Ascending aorta (tissue), 2 donors: Measurements from ENCODE around the gene CAMSAP3. TPM values are rescaled to one million over a fixed set of nuclear protein-coding genes. Genes with fewer than 3 reads are reported as not detected.

ENCODE experiments used
- DNase-seq, 2 donors: peaks; one replicate each; pipeline ENCODE4 v3.0.0-alpha.2; 2019; ENCODE audit warnings: low spot score in 2 of 2
- H3K27ac ChIP-seq, 2 donors: fragments of 200-600 bp; sonication (generic); one replicate each; pipeline ENCODE4 v1.5.1; 2016 to 2017; ENCODE audit warnings: mild to moderate bottlenecking in 1 of 2
- H3K27me3 ChIP-seq: fragments of 200-600 bp; sonication (generic); one replicate; pipeline ENCODE4 v1.5.1; 2017
- H3K36me3 ChIP-seq, 2 donors: fragments of 200-600 bp; sonication (generic); one replicate each; pipeline ENCODE4 v1.5.1; 2016
- H3K4me1 ChIP-seq, 2 donors: fragments of 200-600 bp; sonication (generic); one replicate each; pipeline ENCODE4 v1.5.1; 2016 to 2017; ENCODE audit warnings: mild to moderate bottlenecking in 1 of 2
- H3K4me3 ChIP-seq, 2 donors: fragments of 200-600 bp; sonication (generic); one replicate each; pipeline ENCODE4 v1.5.1; 2016 to 2017; ENCODE audit warnings: mild to moderate bottlenecking in 1 of 2
- H3K9me3 ChIP-seq, 2 donors: fragments of 200-600 bp; sonication (generic); one replicate each; pipeline ENCODE4 v1.5.1; 2016
- intact Hi-C: fragments of 100-400 bp; cut with DNase I; formaldehyde crosslinking; loops from one replicate; pipeline ENCODE4 v1.15.1; 2023
- total RNA-seq: library from RNA; depleted of rRNA; stranded (reverse); fragments of >200 nt; gene quantifications from one replicate; pipeline ENCODE4 v1.1.0, GENCODE V29; 2016
- TF ChIP-seq, protein P1 (sequence below), 3 experiments: fragments of 200-600 bp in 2 of 3; fragments of 450-650 bp in 1 of 3; sonication (generic) in 2 of 3; IDR thresholded peaks; one replicate each; pipeline ENCODE4 v1.5.1; 2016 to 2019; ENCODE audit warnings: antibody characterized with exemption in 3 of 3, mild to moderate bottlenecking in 1 of 3, moderate library complexity in 1 of 3

Gene CAMSAP3
- total RNA-seq, 1 donor from 2014 or later = not detected

GRCh38 chr19:7607212-7607873 is 11.7 kb downstream of the CAMSAP3 start:
- Histone ChIP-seq H3K9me3 (no peaks in the 10 kb centered on the region), H3K27ac (no peak overlapping the region), H3K27me3 (peaks cover 7% of the 10 kb centered on the region), H3K36me3 (no peaks in the 10 kb centered on the region), H3K4me3 (no peak overlapping the region), H3K4me1 (no peaks in the 10 kb centered on the region)
- TF ChIP-seq, protein P1, sequence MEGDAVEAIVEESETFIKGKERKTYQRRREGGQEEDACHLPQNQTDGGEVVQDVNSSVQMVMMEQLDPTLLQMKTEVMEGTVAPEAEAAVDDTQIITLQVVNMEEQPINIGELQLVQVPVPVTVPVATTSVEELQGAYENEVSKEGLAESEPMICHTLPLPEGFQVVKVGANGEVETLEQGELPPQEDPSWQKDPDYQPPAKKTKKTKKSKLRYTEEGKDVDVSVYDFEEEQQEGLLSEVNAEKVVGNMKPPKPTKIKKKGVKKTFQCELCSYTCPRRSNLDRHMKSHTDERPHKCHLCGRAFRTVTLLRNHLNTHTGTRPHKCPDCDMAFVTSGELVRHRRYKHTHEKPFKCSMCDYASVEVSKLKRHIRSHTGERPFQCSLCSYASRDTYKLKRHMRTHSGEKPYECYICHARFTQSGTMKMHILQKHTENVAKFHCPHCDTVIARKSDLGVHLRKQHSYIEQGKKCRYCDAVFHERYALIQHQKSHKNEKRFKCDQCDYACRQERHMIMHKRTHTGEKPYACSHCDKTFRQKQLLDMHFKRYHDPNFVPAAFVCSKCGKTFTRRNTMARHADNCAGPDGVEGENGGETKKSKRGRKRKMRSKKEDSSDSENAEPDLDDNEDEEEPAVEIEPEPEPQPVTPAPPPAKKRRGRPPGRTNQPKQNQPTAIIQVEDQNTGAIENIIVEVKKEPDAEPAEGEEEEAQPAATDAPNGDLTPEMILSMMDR (IDR thresholded peaks at IDR 0.05) = no peak
- intact Hi-C loops = no loop called here
- no peak for DNase-seq

GRCh38 chr19:7607874-7608560 is 12.4 kb downstream of the CAMSAP3 start:
- Histone ChIP-seq H3K27ac (no peak overlapping the region), H3K36me3 (no peaks in the 10 kb centered on the region), H3K27me3 (peaks cover under 1% of the 10 kb centered on the region), H3K9me3 (no peaks in the 10 kb centered on the region), H3K4me3 (no peak overlapping the region), H3K4me1 (no peaks in the 10 kb centered on the region)
- intact Hi-C loops = no loop called here
- no peak for DNase-seq
- TF ChIP-seq, protein P1 (IDR thresholded peaks at IDR 0.05) = no peak

DNA sequence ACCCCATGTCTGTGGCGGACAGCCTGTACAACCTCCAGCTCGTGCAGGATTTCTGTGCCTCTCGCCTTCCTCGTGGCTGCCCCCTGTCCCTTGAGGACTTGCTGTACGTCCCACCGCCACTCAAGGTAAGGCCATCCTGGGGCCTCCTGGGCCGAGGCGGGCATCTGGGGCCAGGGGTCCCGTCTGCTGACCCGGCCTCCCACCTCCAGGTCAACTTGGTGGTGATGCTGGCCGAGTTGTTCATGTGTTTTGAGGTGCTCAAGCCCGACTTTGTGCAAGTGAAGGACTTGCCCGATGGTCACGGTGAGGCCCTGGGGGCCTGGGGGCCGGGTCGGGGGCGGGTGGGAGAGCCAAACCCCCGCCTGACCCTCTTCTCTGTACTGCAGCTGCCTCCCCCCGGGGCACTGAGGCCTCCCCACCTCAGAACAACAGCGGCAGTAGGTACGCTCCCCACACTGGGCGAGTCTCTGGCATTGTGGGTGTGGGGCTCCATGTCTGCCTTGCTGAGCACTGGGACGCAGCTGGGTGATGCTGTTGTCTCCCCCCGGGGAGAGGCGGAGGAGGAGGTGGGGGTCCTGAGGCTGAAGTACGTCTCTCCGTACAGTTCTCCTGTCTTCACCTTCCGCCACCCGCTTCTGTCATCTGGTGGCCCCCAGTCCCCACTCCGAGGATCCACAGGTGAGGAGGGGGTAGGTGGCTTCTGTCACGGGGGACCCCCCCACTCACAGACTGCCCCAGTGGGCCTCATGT is 15.0 kb downstream of the CAMSAP3 start:
- TF ChIP-seq, protein P1 (IDR thresholded peaks at IDR 0.05) = no peak
- intact Hi-C loops = no loop called here

GRCh38 chr19:7611541-7612279 is 16.0 kb downstream of the CAMSAP3 start:
- Histone ChIP-seq H3K9me3 (no peaks in the 10 kb centered on the region), H3K4me1 (no peaks in the 10 kb centered on the region), H3K36me3 (no peaks in the 10 kb centered on the region), H3K27me3 (no peaks in the 10 kb centered on the region), H3K27ac (no peak overlapping the region), H3K4me3 (no peak overlapping the region)
- TF ChIP-seq, protein P1 (IDR thresholded peaks at IDR 0.05) = no peak
- intact Hi-C loops = no loop called here
- no peak for DNase-seq

More for the DNA sequence above, 15.0 kb downstream of the CAMSAP3 start:
- Histone ChIP-seq H3K36me3 (no peaks in the 10 kb centered on the region), H3K9me3 (no peaks in the 10 kb centered on the region), H3K4me1 (no peaks in the 10 kb centered on the region), H3K4me3 (no peak overlapping the region), H3K27me3 (no peaks in the 10 kb centered on the region), H3K27ac (no peak overlapping the region)
- DNase-seq = no peak
